Testis (tissue), 3 donors: ENCODE results near the gene SFMBT1. TPM values are rescaled to one million over a fixed set of nuclear protein-coding genes. Genes with fewer than 3 reads are reported as not detected.

ENCODE experiments used
- DNase-seq: peaks from one replicate; pipeline ENCODE4 v3.0.0-alpha.2; 2019
- H3K27ac ChIP-seq, 2 donors: fragments of 200-600 bp; sonication (generic); one replicate each; pipeline ENCODE4 v1.5.1; 2019
- H3K27me3 ChIP-seq: fragments of 200-600 bp; sonication (generic); one replicate; pipeline ENCODE4 v1.5.1; 2019
- H3K36me3 ChIP-seq: fragments of 200-600 bp; sonication (generic); one replicate; pipeline ENCODE4 v1.5.1; 2017; ENCODE audit warnings: low read depth; ENCODE audit errors: missing control alignments
- H3K4me1 ChIP-seq: fragments of 200-600 bp; sonication (generic); one replicate; pipeline ENCODE4 v1.5.1; 2019
- H3K4me3 ChIP-seq, 2 donors: fragments of 200-600 bp; sonication (generic); one replicate each; pipeline ENCODE4 v1.5.1; 2017 to 2019
- H3K9me3 ChIP-seq: fragments of 200-600 bp; sonication (generic); one replicate; pipeline ENCODE4 v1.5.1; 2017
- POLR2A ChIP-seq: fragments of 450-650 bp; IDR thresholded peaks from one replicate; pipeline ENCODE4 v1.6.1; 2017; ENCODE audit warnings: antibody characterized with exemption, mild to moderate bottlenecking, moderate library complexity
- WGBS, 2 donors: methylation state at CpG; one replicate each; pipeline ENCODE4 v1.1.5; 2018; 5-methylcytosine and 5-hydroxymethylcytosine counted together
- intact Hi-C: fragments of 100-400 bp; cut with DNase I; formaldehyde crosslinking; loops from one replicate; pipeline ENCODE4 v1.15.1; 2023; ENCODE audit warnings: low total_unique reads
- polyA plus RNA-seq: library from polyadenylated mRNA; stranded (reverse); fragments of 350-450 nt; fragmentation: Illumina TruSeq; extraction: RNeasy Lipid Tissue Mini Kit (QIAGEN cat#74804); gene quantifications from one replicate; pipeline ENCODE4 v1.2.3, GENCODE V29; 2014; ENCODE audit warnings: low read depth, low replicate concordance; ENCODE audit not compliant: insufficient read depth
- total RNA-seq, 2 donors: library from RNA; depleted of rRNA; stranded (reverse); fragments of >200 nt; gene quantifications; one replicate each; pipeline ENCODE4 v1.2.3, GENCODE V29; 2016
- TF ChIP-seq, protein P1 (sequence below), 3 experiments: fragments of 450-650 bp in 2 of 3; fragments of 200-600 bp in 1 of 3; sonication (generic) in 1 of 3; IDR thresholded peaks; one replicate each; pipeline ENCODE4 v1.5.1; 2016 to 2019; ENCODE audit warnings: antibody characterized with exemption in 3 of 3, mild to moderate bottlenecking in 2 of 3, moderate library complexity in 1 of 3

Gene SFMBT1
- total and polyA plus RNA-seq, 3 donors from 2014 or later, result 82.4 to 158 (median 143) TPM

DNA sequence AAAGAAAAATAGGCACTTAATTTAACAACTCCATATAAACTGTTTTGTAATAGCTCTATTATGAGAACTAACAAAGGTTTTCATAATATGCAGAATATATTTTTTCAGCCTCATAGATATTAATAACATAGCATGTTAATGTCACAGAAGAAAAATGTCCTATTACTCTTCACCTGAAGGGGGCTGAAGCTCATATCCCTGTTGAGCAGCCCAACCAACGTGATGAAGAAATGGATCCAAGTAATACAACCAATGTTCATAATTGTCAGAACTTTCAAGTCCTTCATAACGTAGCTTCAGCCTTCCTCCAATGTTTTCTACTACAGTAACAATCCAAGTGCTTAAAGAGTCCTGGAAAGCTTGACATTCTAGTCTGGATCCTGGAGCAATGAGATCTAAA, 114.0 kb downstream of the SFMBT1 start:
- no peak for DNase-seq
- intact Hi-C loops, result no loop called here
- Histone ChIP-seq H3K4me1 (no peaks in the 10 kb centered on the region), H3K27ac (no peak overlapping the region), H3K9me3 (no peaks in the 10 kb centered on the region), H3K36me3 (no peaks in the 10 kb centered on the region), H3K27me3 (no peaks in the 10 kb centered on the region), H3K4me3 (no peak overlapping the region)
- 82 to 84% methylated on average over 2 of the region's 2 CpGs for WGBS, 2 donors
- TF ChIP-seq POLR2A, result no peak
- TF ChIP-seq, protein P1, sequence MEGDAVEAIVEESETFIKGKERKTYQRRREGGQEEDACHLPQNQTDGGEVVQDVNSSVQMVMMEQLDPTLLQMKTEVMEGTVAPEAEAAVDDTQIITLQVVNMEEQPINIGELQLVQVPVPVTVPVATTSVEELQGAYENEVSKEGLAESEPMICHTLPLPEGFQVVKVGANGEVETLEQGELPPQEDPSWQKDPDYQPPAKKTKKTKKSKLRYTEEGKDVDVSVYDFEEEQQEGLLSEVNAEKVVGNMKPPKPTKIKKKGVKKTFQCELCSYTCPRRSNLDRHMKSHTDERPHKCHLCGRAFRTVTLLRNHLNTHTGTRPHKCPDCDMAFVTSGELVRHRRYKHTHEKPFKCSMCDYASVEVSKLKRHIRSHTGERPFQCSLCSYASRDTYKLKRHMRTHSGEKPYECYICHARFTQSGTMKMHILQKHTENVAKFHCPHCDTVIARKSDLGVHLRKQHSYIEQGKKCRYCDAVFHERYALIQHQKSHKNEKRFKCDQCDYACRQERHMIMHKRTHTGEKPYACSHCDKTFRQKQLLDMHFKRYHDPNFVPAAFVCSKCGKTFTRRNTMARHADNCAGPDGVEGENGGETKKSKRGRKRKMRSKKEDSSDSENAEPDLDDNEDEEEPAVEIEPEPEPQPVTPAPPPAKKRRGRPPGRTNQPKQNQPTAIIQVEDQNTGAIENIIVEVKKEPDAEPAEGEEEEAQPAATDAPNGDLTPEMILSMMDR (IDR thresholded peaks at IDR 0.05), result peak in 1 of 3 experiments; percentile 13

DNA sequence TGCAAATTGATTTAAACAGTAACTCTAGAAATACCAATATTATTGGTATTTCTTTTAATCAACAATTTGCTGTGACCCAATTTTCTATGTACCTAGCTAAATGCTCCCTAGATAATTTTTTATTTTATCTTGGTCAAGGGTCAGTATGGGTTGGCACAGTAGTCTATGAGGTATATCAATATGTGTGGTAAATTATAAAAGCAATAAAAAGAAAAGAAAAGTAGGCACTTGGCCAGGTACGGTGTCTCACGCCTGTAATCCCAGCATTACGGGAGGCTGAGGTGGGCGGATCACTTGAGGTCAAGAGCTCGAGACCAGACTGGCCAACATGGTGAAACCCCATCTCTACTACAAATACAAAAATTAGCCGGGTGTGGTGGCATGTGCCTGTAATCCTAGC, 114.5 kb downstream of the SFMBT1 start:
- no peaks in the 10 kb centered on the region for H3K4me1 ChIP-seq

DNA sequence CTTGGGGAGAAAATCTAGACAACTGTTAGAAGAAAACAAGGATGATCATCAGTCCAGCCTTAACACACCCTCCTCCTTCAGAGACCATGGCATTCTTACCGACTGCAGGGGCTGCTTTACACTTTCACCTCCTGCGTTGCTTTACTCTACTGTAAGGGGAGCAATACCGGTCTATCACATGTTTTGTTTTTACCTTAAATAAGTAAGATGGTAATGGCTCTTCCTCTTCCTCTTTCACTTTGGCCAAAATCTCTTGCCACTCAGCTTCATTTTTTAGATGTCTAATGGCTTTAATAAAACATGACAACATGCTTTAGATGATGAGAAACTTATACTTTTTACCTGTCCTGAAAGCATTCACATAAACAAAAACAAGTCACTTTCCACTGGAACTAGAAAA, 115.1 kb downstream of the SFMBT1 start:
- no peak overlapping the region for H3K4me3 ChIP-seq
- H3K36me3 ChIP-seq, result no peaks in the 10 kb centered on the region
- no peaks in the 10 kb centered on the region for H3K27me3 ChIP-seq
- no peak overlapping the region for H3K27ac ChIP-seq
- intact Hi-C loops, result no loop called here
- TF ChIP-seq POLR2A, result no peak
- TF ChIP-seq, protein P1 (IDR thresholded peaks at IDR 0.05), result no peak
- 91% methylated on average over 3 of the region's 3 CpGs for WGBS, 2 donors
- no peaks in the 10 kb centered on the region for H3K9me3 ChIP-seq
- DNase-seq, result no peak
- H3K4me1 ChIP-seq, result no peaks in the 10 kb centered on the region

More for the DNA sequence above, 114.5 kb downstream of the SFMBT1 start:
- DNase-seq, result no peak
- H3K27me3 ChIP-seq, result no peaks in the 10 kb centered on the region
- intact Hi-C loops, result no loop called here
- no peaks in the 10 kb centered on the region for H3K9me3 ChIP-seq
- TF ChIP-seq, protein P1 (IDR thresholded peaks at IDR 0.05), result no peak
- 89% methylated on average over 6 of the region's 6 CpGs for WGBS, 2 donors
- no peak overlapping the region for H3K4me3 ChIP-seq
- H3K27ac ChIP-seq, result no peak overlapping the region
- H3K36me3 ChIP-seq, result no peaks in the 10 kb centered on the region

DNA sequence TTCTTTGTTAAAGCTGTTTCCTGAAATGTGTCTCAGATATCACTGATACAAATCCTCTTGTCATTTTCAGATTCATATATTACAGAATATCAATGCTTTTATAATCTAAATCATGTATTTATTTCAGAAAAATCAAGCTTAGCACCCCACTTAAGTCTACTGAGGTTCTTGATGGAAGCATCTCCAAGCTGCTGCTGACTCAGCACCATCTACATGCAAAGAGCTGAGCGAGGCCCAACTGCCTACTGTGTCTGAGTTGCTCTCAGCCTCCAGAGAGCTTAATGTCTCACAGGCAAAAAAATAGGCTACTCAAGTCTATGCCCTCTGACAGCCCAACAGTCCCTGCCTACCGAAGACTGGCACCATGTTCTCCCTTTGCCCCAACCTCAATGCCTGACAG, 119.3 kb downstream of the SFMBT1 start:
- 93 to 100% methylated on average over 2 of the region's 2 CpGs for WGBS, 2 donors
- no peak overlapping the region for H3K27ac ChIP-seq
- H3K4me3 ChIP-seq, result no peak overlapping the region
- no peak for DNase-seq
- H3K4me1 ChIP-seq, result no peaks in the 10 kb centered on the region
- intact Hi-C loops, result no loop called here
- H3K36me3 ChIP-seq, result no peaks in the 10 kb centered on the region
- TF ChIP-seq POLR2A, result no peak
- TF ChIP-seq, protein P1 (IDR thresholded peaks at IDR 0.05), result no peak
- H3K27me3 ChIP-seq, result no peaks in the 10 kb centered on the region
- no peaks in the 10 kb centered on the region for H3K9me3 ChIP-seq
